GM18517 (cell line): ENCODE measurements around the gene CDADC1.
A peak's percentile ranks its signal among the peaks of the same experiment; 100 is the strongest.
"Not testable (repeated sequence)": the region's sequence is repeated elsewhere in the genome, so short reads cannot be mapped to it uniquely, and the experiment has no call there.

Source experiments
- ATAC-seq: cut with Tn5 transposase; IDR thresholded peaks from one replicate; pipeline ENCODE4 v1.9.1; 2021; ENCODE audit warnings: mild to moderate bottlenecking, moderate library complexity; ENCODE audit not compliant: unreplicated experiment

Gene CDADC1

DNA sequence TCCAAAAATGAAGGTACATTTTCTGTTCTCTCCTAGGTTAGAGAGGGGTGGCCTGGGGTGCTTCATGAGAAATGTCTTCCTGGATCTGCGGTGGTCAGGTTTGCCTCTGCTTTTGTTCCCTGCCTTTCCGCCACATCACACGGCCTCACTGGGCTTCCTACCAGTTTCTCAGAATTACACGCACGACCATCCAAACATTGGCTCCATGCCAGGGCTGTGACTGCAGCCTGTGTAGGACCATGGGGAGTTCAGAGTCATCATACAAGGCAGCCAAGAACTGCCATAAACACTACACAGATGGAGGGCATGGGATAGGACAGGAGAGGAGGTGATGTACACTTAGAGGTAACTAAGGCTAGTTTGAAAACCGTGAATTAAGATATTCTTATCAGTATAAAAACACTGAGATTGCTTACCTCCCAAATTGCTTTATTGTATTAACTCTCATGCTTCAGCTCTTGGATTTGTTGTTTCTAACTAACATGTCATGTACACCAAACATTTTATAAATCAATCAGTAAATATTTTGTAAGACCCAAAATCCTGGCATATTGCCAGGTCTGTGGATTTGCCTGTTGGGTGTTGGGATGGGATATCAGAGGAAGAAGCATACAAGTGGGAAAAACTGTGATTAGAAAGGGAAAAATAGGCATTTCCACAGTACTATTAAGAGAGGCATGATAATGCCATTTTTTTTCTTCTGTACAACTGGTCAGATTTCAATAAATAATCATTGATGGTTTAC lies 45.2 kb downstream of the CDADC1 start:
- ATAC-seq = no peak

DNA sequence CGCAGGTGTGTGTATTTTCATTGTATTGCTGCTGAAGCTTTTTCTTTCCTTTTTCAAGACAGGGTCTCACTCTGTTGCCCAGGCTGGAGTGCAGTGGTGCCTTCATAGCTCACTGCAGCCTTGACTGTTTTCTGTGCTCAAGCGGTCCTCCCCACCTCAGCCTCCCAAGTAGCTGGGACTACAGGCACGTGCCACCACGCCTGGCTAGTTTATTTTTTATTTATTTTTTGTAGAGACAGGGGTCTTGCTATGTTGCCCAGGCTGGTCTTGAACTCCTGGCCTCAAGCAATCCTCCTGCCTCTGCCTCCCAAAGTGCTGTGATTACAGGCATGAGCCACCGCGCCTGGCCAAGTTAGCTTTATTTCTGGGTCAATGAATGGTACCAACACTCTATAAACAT lies 47.0 kb downstream of the CDADC1 start:
- not testable (repeated sequence) for ATAC-seq

DNA sequence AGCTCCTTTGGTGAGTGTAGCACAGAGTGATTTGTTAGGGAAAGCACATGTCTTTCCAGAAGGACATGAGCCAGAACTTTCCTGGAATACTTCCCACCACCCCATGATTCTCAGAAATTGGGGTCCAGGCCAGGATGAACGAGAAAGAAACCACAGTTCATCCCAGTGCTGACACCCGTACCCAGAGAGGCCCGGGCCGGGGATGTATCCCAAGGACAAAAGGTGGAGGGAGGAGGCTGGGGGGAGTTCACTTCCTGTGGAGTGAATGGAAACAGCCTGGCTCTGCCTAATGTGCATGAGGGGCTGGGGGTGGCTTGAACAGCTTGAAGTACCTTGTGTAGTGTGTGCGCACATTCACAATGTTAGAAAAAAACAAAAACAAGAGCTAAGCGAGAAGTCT lies 47.5 kb downstream of the CDADC1 start:
- ATAC-seq = no peak

DNA sequence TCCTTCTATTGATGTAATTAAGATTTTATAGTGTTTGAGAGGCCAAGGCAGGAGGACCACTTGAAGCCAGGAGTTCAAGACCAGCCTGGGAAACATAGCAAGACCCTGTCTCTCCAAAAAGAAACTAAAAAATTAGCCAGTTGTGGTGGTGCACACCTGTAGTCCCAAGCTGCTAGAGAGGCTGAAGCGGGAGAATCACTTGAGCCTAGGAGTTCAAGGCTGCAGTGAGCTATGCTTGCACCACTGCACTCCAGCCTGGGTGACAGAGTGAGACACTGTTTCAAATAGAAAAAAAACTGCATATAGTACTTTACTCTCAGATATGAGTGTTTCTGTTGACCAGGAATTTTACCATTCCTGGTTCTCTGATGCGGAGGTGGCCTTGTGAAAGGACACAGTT lies 48.9 kb downstream of the CDADC1 start:
- ATAC-seq = no peak

DNA sequence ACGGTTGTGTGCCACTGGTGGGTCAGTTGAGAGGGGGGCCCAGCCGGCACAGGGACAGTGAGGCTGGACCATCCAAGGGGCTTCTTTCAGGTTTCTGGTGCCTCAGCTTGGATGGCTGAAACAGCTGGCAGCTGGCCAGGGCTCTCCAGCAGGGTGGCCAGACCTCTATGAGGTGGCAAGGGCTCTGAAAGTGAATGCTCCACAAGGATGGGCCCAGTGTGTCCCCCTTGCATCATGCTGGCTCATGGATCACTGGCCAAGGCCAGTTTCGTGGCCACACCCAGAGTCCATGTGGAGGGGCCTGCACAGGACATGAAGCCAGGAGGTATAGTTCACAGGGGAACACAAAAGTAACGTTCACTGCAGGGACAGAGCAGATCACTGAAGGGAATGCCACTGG lies 49.6 kb downstream of the CDADC1 start:
- no peak for ATAC-seq

DNA sequence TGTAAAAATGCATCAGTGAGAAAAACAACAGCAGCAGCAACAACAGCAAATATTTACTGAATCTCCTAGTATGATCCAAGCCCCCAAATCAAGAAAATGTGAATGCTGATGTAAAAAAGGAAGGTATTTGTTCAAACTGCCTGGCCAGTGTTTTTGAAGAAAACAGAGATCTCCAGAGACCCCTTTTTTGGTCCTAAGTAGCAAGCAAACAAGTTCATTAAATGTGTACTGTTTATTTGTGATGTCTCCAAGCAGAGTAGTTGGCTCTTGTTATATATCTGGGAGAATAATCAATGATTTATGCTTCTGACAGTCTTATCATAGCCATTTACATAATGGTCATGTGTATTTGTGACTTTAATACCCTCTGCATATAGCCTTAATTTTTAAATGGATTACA lies 50.7 kb downstream of the CDADC1 start:
- no peak for ATAC-seq

DNA sequence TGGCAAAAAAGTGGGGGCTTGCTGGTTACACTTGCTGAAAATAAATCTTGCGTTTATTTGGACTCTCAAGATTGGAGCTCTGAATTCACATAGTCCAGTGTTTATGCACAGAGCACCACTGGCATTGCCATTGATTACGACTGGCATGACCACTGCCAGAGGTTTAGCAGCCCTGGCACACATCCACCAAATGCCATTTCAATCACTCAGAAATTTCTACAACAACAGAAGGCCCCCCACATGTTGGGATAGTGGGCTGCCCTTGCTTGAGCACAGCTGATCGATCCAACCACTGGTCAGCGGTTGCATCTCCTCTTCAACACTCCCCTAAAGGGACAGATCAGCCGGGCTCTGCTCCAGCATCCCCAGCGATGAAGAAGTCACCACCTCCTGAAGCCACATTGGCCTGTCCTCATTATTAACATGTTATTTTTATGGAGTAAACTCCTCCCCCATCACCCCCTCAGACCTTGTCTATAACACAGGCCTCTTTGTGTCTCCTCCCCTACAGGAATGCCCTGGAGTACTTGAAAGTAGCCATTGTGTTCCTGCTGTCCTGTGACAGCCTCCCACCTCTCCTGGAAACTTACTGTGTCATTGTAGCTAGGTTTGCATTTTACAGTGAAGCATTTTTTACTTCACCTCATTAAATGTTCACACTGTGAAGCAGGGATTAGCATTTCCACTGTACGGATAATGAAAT lies 51.3 kb downstream of the CDADC1 start:
- no peak for ATAC-seq

DNA sequence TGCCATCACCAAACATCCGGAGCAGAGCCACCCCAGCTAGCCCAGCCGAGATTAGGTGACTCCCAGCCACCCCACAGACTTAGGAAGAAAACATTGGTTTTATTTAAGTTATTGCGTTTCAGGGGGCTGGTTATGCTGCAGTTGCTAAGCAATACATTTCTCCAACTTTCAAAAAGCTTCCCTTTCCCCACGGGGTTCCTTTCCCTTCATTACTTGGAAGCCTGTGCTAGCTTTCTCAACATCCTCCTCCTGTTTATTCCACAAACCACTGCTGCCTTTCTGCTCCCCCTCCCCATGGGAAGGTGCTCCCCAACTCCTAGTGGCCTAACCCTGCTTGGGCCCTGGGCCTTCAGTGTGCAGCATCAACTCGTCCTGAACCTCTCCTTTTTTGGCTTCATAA lies 52.6 kb downstream of the CDADC1 start:
- no peak for ATAC-seq

DNA sequence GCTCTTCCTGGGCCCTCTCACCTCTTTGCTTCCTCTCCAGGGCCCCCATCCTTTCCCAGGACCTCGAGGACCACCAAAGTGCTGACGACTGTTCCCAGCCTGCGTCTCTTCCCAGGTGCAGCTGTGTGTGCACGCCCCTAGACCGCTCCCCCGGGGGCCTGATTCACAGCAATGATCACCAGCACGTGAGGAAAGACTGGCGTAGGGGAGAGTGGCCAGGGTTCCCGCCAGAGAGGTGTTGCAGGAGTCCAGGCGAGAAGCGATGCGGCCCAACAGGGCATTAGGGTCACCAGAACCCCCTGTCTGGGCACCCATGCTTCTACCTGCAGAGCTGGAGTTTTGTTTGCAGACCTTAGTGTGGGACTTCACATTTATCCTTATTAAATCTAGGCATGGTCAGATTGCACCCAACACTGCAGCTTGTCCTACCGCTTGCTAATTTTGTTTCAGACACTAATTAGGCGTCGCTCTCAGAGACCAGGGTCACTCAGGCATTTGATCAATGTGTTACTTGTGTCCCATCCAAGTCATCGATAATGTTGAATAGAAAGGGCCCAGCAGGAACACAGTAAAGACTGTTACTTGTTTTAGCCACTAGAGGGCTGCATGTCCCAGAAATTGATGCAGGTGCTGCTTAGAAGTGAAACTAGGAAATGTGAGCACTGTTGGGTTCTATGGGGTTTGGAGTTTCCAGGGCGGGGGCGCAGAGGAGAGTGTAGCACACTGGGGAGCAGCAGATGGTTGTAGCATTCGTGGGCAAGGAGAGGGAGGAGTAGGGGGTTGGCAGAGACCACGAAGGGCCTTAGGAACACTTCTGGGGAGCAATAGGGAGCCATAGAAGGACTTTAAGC lies 53.2 kb downstream of the CDADC1 start:
- ATAC-seq = peak; percentile 87

DNA sequence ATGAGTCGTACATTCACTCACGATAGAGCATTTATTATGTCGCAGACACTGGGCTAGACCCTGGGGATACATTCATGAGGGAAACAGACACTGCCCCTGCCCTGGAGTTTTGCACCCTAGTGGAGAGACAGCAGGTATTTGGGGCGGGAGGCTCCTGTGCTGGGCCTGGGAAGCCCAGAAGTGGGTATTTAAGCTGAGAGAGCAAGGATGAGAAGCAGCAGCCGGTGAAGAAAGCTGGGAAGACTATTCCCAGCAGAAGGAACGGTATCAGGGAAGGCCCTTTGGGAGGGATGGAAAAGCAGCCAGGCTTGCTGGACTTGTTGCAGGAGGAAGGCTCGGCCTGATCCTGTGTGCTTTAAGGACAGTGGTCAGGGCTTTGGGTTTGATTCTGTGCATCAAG lies 54.5 kb downstream of the CDADC1 start:
- no peak for ATAC-seq

DNA sequence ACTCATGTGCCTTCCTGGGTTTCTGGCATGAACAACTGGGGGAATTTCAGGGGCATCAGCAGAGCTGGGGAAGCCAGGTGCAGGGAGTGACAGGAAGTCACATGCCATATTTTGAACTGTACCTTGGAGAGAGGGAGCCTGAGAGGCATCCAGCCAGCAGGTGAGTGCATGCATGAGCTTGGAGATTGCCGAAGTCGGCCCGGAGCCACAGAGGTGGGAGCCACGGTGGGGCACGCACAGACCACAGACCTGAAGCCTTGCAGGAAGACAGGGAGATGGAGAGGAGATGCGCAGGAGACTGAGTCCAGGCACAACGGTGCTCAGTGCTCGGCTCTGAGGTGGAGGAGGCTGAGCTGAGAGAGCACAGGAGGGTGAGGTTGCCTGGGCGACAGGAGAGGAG lies 55.1 kb downstream of the CDADC1 start:
- no peak for ATAC-seq

DNA sequence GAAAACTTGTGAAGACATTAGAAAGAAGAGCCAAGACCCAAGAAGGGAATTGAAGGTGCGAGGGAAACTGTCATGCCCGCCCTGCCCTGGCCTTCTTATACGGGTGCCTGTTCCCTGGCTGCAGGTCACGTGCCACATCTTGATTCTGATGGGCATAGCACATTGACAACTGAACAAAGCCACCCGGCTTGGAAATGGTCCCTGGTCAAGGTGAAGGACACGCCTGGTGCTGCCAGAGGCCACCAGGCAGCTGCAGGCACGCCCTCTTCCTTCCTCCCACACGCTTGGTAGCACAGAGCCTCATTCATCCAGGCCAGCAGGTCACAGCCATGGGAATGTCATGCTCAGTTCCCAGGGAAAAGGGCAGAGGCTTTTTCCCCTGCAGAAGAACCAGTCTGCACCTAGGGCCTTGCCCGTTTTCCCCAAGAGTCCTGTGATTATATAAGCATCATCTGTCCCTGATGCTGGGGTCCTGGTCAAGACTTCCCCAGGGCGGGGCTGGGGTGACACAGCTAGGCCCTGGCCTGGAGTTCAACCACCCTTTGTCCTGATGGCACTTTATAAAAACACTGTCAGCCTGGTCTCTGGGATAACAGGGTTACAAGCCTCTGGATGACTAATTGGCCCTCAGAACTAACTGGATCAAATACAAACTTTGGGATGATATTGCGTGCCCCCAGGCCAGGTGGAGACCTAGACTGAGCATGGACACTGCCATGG lies 56.0 kb downstream of the CDADC1 start:
- no peak for ATAC-seq

DNA sequence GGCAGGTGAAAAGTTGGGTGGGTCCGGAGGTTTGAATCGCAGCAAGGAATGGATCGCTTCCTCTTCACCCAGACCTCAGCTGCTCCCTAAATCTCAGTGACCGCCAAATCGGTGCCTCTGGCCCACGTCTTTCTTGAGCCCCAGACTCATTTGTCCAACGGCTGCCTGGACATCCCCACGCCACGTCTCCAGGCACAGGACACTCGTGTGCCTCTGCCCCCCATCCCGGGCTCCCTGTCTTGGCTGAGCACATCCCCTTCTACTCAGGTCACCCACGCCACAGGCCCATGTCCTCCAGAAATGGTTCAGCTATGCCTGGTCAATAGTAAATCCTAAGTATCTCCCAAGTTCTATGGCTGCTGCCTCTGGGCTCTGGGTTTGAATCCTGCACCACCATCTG lies 56.6 kb downstream of the CDADC1 start:
- ATAC-seq = no peak

DNA sequence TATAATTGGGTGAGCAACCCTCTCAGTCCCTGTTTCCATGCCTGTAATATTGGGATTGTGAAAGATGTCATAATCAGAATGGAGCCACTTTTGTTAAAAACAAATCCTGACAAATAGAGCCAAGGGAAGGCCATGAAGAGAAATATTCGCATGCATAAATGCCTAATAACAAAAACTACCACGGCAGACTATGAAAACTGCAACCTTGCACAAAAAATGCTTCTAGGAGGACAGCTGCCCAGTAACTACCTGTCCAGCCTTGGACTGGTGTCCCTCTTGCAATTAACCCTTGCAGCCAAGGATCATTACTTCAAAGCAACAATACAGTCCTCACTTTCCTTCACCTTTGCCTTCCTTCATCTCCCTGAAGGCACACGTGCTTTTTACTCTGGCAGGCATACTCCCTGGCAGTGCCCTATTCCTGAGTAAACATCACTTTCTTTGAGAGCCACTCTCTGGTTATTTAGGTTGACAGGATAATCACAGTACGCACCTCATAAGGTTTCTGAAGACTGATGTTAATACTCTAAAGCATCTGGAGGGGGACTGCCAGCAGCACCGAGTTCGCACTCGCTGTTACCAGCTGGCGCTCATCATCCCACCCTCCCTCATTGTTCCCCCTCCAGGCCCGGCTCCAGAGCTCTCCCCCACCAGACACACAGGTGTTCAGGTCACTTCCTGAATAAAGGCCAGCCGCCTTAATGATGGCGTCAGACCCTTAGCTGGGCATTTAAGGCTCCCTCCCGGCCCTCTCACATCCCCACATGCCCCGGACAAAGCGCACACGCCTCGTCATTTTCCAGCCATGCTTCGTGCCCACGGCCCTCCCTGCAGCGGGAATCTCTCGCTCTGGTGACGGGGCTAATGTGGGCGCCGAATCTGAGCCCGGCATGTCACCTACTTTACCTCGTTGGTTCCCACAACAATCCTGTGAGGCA lies 57.3 kb downstream of the CDADC1 start:
- no peak for ATAC-seq

DNA sequence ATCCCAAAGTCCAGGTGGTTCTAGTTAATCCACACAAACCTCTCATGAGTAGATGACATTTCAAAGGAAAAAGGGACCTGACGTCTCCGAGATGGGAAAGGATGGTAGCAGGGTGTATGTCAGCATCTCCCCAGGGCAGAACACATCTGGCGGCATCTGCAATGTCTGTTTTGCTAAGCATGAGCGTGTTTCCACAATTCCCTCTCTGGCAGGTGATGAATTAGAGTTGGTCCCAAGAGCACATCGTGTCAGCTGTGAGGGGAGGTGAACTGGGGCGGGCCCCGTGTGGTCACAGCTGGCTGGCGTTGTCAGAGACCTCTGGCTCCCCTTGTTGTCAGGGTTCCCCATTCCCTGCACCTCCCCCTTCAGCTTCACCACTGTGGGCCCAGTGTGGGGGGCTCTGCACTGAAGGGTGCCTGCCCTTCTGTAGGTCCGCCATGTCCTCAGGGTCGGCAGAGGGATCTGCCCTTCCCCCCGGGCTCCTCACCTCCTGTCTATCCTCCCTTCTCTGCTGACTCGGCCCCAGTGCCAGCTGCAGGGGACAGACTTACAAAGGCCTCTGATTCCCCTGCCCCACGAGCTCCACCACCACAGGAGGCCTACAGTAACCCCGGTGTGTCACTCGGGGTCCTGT lies 58.2 kb downstream of the CDADC1 start:
- ATAC-seq = no peak

DNA sequence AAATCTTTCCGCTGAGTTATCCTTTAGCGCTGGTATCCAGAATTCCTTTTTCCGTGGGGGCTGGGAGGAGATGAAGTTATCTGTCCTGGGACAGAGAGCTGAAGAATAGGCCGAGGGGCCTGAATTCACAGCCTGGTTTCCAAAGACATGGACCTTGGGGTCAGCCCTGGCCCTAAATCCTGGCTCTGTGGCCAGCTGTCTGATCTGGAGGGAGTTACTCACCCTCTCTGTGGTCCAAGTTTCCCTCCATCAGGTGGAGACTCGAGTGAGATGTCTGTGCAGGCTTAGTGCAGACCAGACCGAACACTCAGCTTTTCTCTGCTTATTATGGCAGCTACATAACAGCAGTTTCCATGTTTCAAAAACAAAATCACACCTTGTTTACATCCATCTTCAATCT lies 59.6 kb downstream of the CDADC1 start:
- no peak for ATAC-seq

DNA sequence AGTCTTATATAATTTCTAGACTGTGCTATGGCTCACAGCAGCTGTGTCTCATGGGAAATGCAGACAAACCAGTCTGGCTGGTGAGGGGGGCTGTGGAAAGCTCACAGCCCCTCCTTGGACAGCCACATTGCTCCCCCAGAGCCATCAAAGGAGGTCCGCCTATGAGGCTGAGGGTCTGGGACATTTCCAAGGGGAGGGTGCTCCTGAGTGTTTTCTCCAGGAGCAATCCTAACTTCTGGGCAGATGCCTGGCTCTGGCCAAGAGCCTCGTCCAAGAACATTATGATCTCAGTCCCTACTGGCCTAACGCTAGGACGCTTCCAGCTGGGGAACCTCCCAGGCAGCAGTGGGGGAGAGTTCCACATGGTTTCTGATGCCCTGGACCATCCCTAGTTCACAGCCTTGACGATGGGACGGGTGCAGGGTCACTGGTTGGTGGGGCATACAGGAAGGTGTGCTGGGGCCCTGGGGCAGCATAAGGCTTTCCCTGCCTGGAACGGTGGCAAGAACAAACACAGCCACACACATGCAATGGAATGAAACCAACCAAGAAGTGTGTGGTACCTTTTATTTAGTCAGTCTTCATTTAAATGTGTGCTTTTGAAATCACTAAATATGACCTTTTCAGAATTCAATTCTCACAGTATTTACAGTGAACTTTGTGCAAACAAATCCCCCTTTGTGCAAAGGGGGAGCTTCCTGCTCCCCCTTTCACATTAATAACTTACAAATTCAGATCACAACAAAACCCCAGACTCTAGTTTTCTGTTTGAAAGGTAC lies 60.6 kb downstream of the CDADC1 start:
- no peak for ATAC-seq

DNA sequence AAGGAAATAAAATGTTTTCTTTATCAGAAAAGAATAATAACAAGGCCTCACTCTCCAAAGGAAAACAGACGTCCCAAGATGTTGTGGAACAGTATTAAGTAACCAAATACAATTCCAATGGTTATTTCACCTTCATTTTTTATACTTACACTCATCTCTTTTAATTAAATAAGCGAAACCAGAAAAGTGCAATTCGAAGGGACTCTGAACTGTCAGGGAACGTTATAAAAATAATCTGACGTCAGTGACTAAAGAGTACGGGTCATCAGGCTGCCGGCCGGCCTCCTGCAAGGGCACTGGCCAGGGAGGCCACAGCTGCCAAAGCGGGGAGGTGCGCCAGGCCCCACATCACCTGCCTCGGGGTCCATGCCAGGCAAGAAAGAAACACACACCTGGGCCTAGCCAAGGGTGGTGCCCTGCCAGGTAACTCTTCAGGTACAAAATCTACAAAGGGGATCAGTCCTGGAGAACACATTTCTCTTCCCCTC lies 61.2 kb downstream of the CDADC1 start:
- no peak for ATAC-seq

DNA sequence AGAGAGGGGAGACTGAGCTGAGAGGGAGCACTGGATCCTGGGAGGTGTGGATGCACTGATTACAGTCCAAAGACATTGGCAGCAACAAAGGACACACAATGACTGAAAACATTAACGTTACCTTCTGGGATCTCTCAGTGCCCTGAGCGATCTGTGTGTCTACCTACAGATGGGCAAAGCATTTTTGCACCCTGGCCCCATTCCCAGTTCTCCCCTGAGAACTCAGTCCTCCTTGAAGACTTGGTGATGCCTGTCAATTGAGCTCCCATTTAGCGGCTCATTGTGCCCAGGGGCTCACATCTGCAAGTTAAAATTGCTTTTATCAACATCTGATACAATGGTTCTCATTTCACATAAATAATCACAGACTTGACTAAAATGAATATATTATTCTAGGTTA lies 62.5 kb downstream of the CDADC1 start:
- no peak for ATAC-seq
